SU-DHL-6 (cell line): ENCODE results near the gene C1QL1.

Experiments
- EZH2phosphoT487 ChIP-seq: fragments of 200-600 bp; sonication (generic), shearing (Covaris generic); conservative IDR thresholded peaks from 2 replicates; pipeline ENCODE4 v1.6.1; 2018; ENCODE audit warnings: mild to moderate bottlenecking, antibody characterized with exemption, low read length, moderate library complexity, mixed read lengths
- TF ChIP-seq, protein P1 (sequence below): fragments of 200-600 bp; sonication (generic); IDR thresholded peaks from one replicate; pipeline ENCODE4 v1.5.1; 2017; ENCODE audit warnings: antibody characterized with exemption, mild to moderate bottlenecking, low read length, moderate library complexity; ENCODE audit not compliant: insufficient read depth, poor library complexity, severe bottlenecking

- TF ChIP-seq, protein P1, sequence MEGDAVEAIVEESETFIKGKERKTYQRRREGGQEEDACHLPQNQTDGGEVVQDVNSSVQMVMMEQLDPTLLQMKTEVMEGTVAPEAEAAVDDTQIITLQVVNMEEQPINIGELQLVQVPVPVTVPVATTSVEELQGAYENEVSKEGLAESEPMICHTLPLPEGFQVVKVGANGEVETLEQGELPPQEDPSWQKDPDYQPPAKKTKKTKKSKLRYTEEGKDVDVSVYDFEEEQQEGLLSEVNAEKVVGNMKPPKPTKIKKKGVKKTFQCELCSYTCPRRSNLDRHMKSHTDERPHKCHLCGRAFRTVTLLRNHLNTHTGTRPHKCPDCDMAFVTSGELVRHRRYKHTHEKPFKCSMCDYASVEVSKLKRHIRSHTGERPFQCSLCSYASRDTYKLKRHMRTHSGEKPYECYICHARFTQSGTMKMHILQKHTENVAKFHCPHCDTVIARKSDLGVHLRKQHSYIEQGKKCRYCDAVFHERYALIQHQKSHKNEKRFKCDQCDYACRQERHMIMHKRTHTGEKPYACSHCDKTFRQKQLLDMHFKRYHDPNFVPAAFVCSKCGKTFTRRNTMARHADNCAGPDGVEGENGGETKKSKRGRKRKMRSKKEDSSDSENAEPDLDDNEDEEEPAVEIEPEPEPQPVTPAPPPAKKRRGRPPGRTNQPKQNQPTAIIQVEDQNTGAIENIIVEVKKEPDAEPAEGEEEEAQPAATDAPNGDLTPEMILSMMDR = no peak
- TF ChIP-seq EZH2phosphoT487 = no peak
These were observed 35.9 kb downstream of the C1QL1 start for GRCh38 chr17:44932096-44932786.
